Measurements from ENCODE around the gene ADAM12.

GRCh38 chr10:126011995-126012394 lies 376.3 kb downstream of the ADAM12 start:
- TF ChIP-seq POLR2AphosphoS5 (IDR thresholded peaks at IDR 0.05; ENCODE audit: low read length) (no peak), CTCF (IDR thresholded peaks at IDR 0.05 in 2 of 3, conservative IDR thresholded peaks at IDR 0.05 in 1 of 3; ENCODE audit: control insufficient read depth in 2 of 3, extremely low read depth in 1 of 3, insufficient read depth in 1 of 3, low read depth in 3 of 3, low read length in 3 of 3) (no peak), EP300 (IDR thresholded peaks at IDR 0.05; ENCODE audit: borderline replicate concordance in 1 of 2, control insufficient read depth in 1 of 2, low read depth in 2 of 2, low read length in 2 of 2) (no peak), SMC3 (IDR thresholded peaks at IDR 0.05; ENCODE audit: borderline replicate concordance, low read length) (no peak), POLR2A (IDR thresholded peaks at IDR 0.05; ENCODE audit: low read depth, low read length) (no peak), MXI1 (IDR thresholded peaks at IDR 0.05; ENCODE audit: low read depth, low read length) (no peak), MAX (IDR thresholded peaks at IDR 0.05; ENCODE audit: low read depth, low read length) (no peak), ZBTB11 (CRISPR knock-in tag; IDR thresholded peaks at IDR 0.05) (no peak), ESRRA (IDR thresholded peaks at IDR 0.05; ENCODE audit: low read length) (no peak), MEF2A (IDR thresholded peaks at IDR 0.05; ENCODE audit: insufficient read depth, low read depth, low read length) (no peak), CHD2 (IDR thresholded peaks at IDR 0.05; ENCODE audit: borderline replicate concordance, low read depth, low read length) (no peak), ZNF592 (IDR thresholded peaks at IDR 0.05) (no peak)

Measured in GM12878 (cell line).